Stimulated activated CD4-positive, alpha-beta T cell treated with anti-CD3 and anti-CD28 coated beads, TNF-alpha, amount 100 ng/mL, for 4 hours (primary cell): ENCODE data around the gene RASD1.

ENCODE experiments used
- DNase-seq, 3 experiments: peaks; one replicate each; pipeline ENCODE4 v3.0.0-alpha.2; 2020; ENCODE audit warnings: low read depth in 3 of 3

The RASD1 gene

GRCh38 chr17:17510456-17511292 lies 14.5 kb upstream of the RASD1 start:
- no peak for DNase-seq

- DNase-seq, result no peak
Observed at GRCh38 chr17:17509601-17510425, 13.6 kb upstream of the RASD1 start.

- no peak for DNase-seq
Observed at GRCh38 chr17:17508646-17509591, 12.7 kb upstream of the RASD1 start.

- no peak for DNase-seq
Observed at GRCh38 chr17:17508019-17508535, 11.9 kb upstream of the RASD1 start.

GRCh38 chr17:17507465-17508011 lies 11.3 kb upstream of the RASD1 start:
- no peak for DNase-seq

- DNase-seq, result no peak
Observed at GRCh38 chr17:17506893-17507464, 10.8 kb upstream of the RASD1 start.

GRCh38 chr17:17506181-17506741 lies 10.1 kb upstream of the RASD1 start:
- no peak for DNase-seq

GRCh38 chr17:17505610-17506171 lies 9.5 kb upstream of the RASD1 start:
- no peak for DNase-seq

GRCh38 chr17:17505151-17505550 lies 9.0 kb upstream of the RASD1 start:
- DNase-seq, result no peak

- DNase-seq, result no peak
Observed at GRCh38 chr17:17504341-17505140, 8.3 kb upstream of the RASD1 start.

- no peak for DNase-seq
Observed at GRCh38 chr17:17503566-17504130, 7.5 kb upstream of the RASD1 start.

GRCh38 chr17:17502741-17503565 lies 6.8 kb upstream of the RASD1 start:
- DNase-seq, result no peak

GRCh38 chr17:17500999-17501605 lies 4.9 kb upstream of the RASD1 start:
- DNase-seq, result no peak

- no peak for DNase-seq
Observed at GRCh38 chr17:17499402-17500145, 3.4 kb upstream of the RASD1 start.

GRCh38 chr17:17498606-17499301 lies 2.6 kb upstream of the RASD1 start:
- DNase-seq, result no peak

GRCh38 chr17:17497845-17498520 lies 1.8 kb upstream of the RASD1 start:
- DNase-seq, result no peak
